T-helper 1 cell treated with Interleukin-12 subunit alpha and Interleukin-12 subunit beta and Interleukin-4 antibody, amounts not matched to agents 30 ng/mL and 1 ng/mL, for 36 hours (primary cell): ENCODE results near the gene DLEC1. TPM values are rescaled to one million over a fixed set of nuclear protein-coding genes. Genes with fewer than 3 reads are reported as not detected.

Experiments used
- intact Hi-C: fragments of 100-400 bp; cut with micrococcal nuclease; formaldehyde crosslinking; loops from one replicate; pipeline ENCODE4 v1.15.1; 2024
- total RNA-seq: library from RNA; stranded (reverse); gene quantifications from 2 replicates; pipeline ENCODE4 v1.2.3, GENCODE V29; 2022

DLEC1 gene
- total RNA-seq, 1 donor from 2014 or later, result 3.9 TPM

GRCh38 chr3:38149708-38150107, 110.7 kb downstream of the DLEC1 start:
- intact Hi-C loops, result loop anchor here (1.0 kb wide), 1 partner anchor 10 kb away; no protein-coding TSS in a partner anchor

- intact Hi-C loops, result loop anchor here (1.0 kb wide), 1 partner anchor 12 kb away; no protein-coding TSS in a partner anchor
Observed at GRCh38 chr3:38150780-38151528, 111.9 kb downstream of the DLEC1 start.

DNA sequence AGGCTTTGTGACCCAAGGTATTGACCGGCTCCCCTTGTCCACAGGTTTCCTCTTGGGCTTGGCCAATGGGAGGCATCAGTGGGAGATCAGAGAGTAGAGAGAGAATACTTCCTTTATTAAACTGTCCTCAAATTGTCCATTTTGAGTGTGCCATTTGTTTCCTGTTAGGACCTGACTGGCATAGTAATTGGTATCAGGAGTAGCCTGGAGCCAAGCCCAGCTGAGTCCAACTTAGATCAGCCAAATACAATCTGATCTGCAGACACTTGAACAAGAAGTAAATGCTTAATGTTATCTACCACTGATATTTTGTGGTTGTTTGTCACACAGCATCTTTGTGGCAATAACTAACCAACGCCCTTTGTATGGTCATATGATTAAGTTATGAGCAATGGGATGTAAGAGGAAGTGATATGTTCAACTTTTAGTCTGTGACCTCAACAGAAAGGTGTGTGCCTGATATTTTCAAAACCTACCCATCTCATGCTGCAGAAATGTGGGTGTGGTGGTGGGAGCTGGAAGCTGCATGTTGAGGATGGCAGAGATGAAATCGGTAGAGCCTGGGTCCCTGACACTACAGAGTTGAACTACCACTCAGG, 112.8 kb downstream of the DLEC1 start:
- intact Hi-C loops, result loop anchor here (1.0 kb wide), 1 partner anchor 14 kb away; the partner anchor contains the start of gene OXSR1

DNA sequence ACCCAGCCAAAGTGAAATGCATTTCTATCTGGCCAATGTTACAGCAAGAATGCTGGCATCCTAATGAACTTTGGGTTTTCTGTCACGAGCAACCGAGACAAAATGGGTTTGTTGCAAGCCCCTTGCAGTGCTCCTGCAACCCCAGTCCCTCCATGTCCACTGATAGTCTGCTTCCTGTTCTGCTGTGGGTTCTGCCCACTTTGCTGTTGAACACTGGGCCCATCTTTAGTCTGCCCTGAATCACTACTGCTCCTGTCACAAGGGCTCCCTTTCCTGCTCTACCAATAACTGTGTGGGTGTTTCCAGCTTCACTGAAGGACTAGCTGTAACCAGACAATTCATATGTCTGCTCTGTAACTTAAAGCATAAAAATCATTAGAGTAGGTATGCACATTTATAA, 113.6 kb downstream of the DLEC1 start:
- intact Hi-C loops, result loop anchor here (1.0 kb wide), 1 partner anchor 13 kb away; the partner anchor contains the start of gene OXSR1

GRCh38 chr3:38153221-38153620, 114.2 kb downstream of the DLEC1 start:
- intact Hi-C loops, result no loop called here

GRCh38 chr3:38154033-38154494, 115.1 kb downstream of the DLEC1 start:
- intact Hi-C loops, result no loop called here

DNA sequence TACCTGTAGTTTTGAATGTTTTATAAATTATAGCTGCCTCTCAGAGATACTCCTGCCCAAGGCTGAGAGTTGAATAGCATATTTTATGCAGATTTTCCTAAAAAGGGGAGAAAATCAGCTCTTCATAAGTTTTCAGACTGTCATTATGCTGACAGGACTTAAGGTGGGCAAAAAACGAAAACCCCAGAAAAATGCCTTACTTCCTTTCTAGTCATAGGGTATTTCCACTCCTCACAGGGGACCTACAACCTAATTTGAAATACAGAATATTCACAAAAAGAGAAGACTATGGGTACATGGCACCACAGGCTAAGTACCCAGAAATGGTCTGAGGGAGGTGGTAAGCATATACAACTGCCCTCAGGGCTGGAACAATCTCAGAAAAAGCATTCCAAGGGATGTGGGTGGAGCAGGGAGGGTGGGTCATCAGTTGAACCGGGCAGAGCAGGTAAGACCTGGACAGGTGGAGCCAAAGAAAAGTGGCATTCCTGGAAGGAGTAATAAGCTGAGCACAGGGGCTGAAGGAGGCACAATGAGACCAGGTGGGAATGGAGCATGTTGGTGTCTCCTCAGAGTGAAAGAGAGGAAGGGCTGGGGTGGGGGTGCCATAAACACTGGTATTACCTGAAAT, 115.7 kb downstream of the DLEC1 start:
- intact Hi-C loops, result no loop called here

DNA sequence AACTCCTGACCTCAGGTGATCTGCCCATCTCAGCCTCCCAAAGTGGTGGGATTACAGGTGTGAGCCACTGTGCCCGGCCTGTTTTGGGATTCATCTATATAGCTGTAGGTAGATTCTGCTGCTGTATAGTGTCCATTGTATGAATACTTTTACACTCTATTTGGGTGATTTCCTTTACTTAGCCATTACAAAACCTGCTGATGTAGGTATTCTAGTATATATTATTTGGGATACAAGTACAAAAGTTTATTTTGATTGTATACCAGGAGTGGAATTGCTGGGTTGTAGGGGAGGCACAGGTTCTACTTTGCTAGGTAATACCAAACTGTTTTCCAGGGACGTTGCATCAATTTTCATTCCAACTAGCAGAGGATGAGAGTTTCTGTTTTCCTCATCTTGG, 116.8 kb downstream of the DLEC1 start:
- intact Hi-C loops, result no loop called here

- intact Hi-C loops, result no loop called here
Observed at GRCh38 chr3:38157117-38157516, 118.1 kb downstream of the DLEC1 start.

DNA sequence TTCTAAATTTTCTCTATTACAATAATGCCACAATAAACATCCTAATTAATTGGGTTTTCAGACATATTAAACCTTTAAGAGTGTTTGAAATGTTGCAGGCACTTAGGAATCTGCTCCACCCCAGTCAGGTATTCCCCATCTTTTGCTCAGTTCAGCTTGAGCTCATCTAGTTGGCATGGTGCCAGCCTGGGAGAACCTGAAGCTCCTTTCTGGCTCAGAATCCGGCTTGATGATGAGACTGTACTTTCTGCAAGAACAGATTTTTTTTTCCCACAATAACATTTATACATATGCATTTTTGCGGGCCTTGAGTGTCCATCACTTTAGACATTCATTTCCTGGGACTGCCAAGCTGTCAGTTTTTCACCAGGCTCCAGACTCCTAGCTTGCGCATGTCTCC, 118.6 kb downstream of the DLEC1 start:
- intact Hi-C loops, result no loop called here

DNA sequence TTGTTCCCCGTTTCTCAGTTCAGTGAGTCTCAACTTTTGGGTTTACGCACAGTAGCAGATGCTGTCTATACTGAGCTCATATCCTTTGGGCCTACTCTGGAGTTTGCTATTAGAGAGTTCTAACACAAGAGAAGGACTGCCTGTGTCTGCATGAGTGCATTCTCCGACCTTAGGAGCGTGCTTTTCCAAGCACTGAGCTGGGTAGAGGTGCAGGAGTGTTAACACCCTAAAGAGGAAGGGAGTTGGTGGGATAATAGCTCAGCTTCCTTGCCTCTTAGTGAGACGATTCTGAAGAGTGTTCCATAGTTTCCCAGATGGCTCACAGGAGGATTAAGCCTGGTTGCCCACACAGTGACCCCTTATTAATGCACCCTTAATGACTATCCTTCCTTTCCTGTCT, 119.5 kb downstream of the DLEC1 start:
- intact Hi-C loops, result no loop called here

GRCh38 chr3:38160704-38161103, 121.7 kb downstream of the DLEC1 start:
- intact Hi-C loops, result loop anchor here (10.0 kb wide), 1 partner anchor 1166 kb away; the partner anchor contains the start of genes EPM2AIP1 and MLH1

DNA sequence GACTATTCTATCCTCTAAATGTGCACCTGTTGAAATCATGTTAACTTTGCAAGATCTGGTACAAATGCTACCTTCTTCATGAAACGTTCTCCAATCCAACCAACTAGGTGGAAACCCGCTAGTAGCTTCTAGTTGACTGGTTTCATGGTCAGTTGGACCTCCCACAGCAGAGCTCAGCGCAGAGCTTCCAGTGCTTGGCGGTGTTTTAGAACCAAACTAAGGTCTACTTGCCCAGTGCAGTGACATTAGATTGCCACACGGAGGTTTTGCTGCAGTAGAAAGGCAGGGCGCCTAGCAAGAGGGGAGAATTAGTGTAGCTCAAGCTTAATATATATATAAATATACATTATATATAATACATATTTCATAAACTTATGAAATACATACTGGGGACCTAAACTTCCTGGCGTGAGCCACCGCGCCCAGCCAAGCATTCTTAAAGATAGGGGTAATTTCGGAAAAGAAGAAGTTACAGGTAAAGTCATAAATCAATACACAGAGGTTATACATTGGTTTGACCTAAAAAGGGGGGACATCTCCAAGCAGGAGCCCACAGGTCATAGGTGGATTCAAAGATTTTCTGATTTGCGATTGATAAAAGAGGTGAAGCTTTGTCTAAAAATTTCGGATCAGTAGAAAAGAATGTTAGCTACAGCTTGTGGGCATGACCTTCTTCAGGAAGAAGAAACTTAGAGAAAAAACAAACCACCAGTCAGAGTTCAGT, 124.3 kb downstream of the DLEC1 start:
- intact Hi-C loops, result loop anchor here (10.0 kb wide), 1 partner anchor 1168 kb away; the partner anchor contains the start of genes EPM2AIP1 and MLH1

GRCh38 chr3:38163841-38164642, 125.0 kb downstream of the DLEC1 start:
- intact Hi-C loops, result loop anchor here (10.0 kb wide), 1 partner anchor 1169 kb away; the partner anchor contains the start of genes EPM2AIP1 and MLH1

GRCh38 chr3:38164643-38164951, 125.6 kb downstream of the DLEC1 start:
- intact Hi-C loops, result loop anchor here (10.0 kb wide), 1 partner anchor 1170 kb away; the partner anchor contains the start of genes EPM2AIP1 and MLH1

- intact Hi-C loops, result loop anchor here (1.0 to 10.0 kb wide), 10 partner anchors 13 to 1170 kb away; partner anchors contain the start of genes ACAA1, ACVR2B, DLEC1 and EPM2AIP1
Observed at GRCh38 chr3:38164952-38165721, 126.1 kb downstream of the DLEC1 start, which contains the start of gene OXSR1. Gene OXSR1 (plus strand): TSS chr3:38165537. CDS start chr3:38165877, 340 bp downstream.

- intact Hi-C loops, result loop anchor here (1.0 to 10.0 kb wide), 11 partner anchors 8 to 1171 kb away; partner anchors contain the start of genes ACAA1, ACVR2B, DLEC1 and EPM2AIP1
Observed at GRCh38 chr3:38165722-38166387, 126.8 kb downstream of the DLEC1 start.

GRCh38 chr3:38167591-38167990, 128.6 kb downstream of the DLEC1 start:
- intact Hi-C loops, result loop anchor here (10.0 kb wide), 1 partner anchor 1173 kb away; the partner anchor contains the start of genes EPM2AIP1 and MLH1
